Glutamatergic neuron (in vitro differentiated cells): ENCODE measurements around the gene FBXO46. TPM values are rescaled to one million over a fixed set of nuclear protein-coding genes. Genes with fewer than 3 reads are reported as not detected.
A peak's percentile ranks its signal among the peaks of the same experiment; 100 is the strongest.

Source experiments
- DNase-seq: peaks from one replicate; pipeline ENCODE4 v3.0.0; 2022
- H3K27ac Mint-ChIP-seq: one replicate; pipeline ENCODE4 v1.8.0; 2020; ENCODE audit warnings: mild to moderate bottlenecking, mixed read lengths, inconsistent platforms; ENCODE audit not compliant: unreplicated experiment
- H3K27me3 Mint-ChIP-seq: one replicate; pipeline ENCODE4 v1.8.0; 2020; ENCODE audit warnings: mild to moderate bottlenecking, moderate library complexity, mixed read lengths, inconsistent platforms; ENCODE audit not compliant: unreplicated experiment
- H3K36me3 Mint-ChIP-seq: one replicate; pipeline ENCODE4 v1.8.0; 2020; ENCODE audit warnings: mild to moderate bottlenecking, mixed read lengths, inconsistent platforms; ENCODE audit not compliant: unreplicated experiment
- H3K4me1 Mint-ChIP-seq: one replicate; pipeline ENCODE4 v1.8.0; 2020; ENCODE audit warnings: mild to moderate bottlenecking, low read depth, mixed read lengths, inconsistent platforms; ENCODE audit not compliant: unreplicated experiment
- H3K4me3 Mint-ChIP-seq: one replicate; pipeline ENCODE4 v1.8.0; 2020; ENCODE audit warnings: mild to moderate bottlenecking, mixed read lengths, inconsistent platforms; ENCODE audit not compliant: unreplicated experiment
- H3K9me3 Mint-ChIP-seq: one replicate; pipeline ENCODE4 v1.8.0; 2020; ENCODE audit warnings: mild to moderate bottlenecking, moderate library complexity, mixed read lengths, inconsistent platforms; ENCODE audit not compliant: unreplicated experiment
- CTCF ChIP-seq: fragments of 200-600 bp; sonication (generic); IDR thresholded peaks from one replicate; pipeline ENCODE4 v1.5.0; 2021; ENCODE audit not compliant: partially characterized antibody, unreplicated experiment
- long read RNA-seq: library from polyadenylated mRNA; unstranded; transcript quantifications from one replicate; pipeline ENCODE4 v2.0.0, GENCODE V29; 2020; ENCODE audit not compliant: unreplicated experiment
- total RNA-seq: library from RNA; stranded (reverse); fragmentation: NEBNext Ultra II Directional; extraction: Animal tissue kit (Norgen Biotek cat#: 25700); gene quantifications from one replicate; pipeline ENCODE4 v1.2.1, GENCODE V29; 2021; ENCODE audit not compliant: unreplicated experiment

FBXO46 gene
- total RNA-seq = 20.4 TPM
- long read RNA-seq, partial matches to known transcripts = 0 of 1 reads
- long read RNA-seq, other reads (novel, unspliced or antisense) = 1 of 1 reads

GRCh38 chr19:45730368-45731288 lies at the start of gene FBXO46:
FBXO46 (minus strand) TSS chr19:45730896; CDS start chr19:45713495, 17,401 bp downstream.
- H3K27me3 Mint-ChIP-seq = peaks cover 7% of the 10 kb centered on the region
- no peaks in the 10 kb centered on the region for H3K9me3 Mint-ChIP-seq
- TF ChIP-seq CTCF = no peak
- no peaks in the 10 kb centered on the region for H3K36me3 Mint-ChIP-seq
- peaks cover 5% of the 10 kb centered on the region for H3K4me1 Mint-ChIP-seq
- peak within 1 kb of the TSS; percentile 96 for H3K4me3 Mint-ChIP-seq
- H3K27ac Mint-ChIP-seq = peak within 1 kb of the TSS; percentile 77
- peak; percentile 95 for DNase-seq

GRCh38 chr19:45780146-45780447 lies 49.4 kb upstream of the FBXO46 start:
- Mint-ChIP-seq H3K9me3 (peaks cover 3% of the 10 kb centered on the region), H3K4me1 (peaks cover 12% of the 10 kb centered on the region), H3K36me3 (no peaks in the 10 kb centered on the region), H3K4me3 (no peak overlapping the region), H3K27ac (no peak overlapping the region), H3K27me3 (peaks cover 10% of the 10 kb centered on the region)
- DNase-seq = no peak
- no peak for TF ChIP-seq CTCF

GRCh38 chr19:45779231-45780145 lies 48.8 kb upstream of the FBXO46 start:
- Mint-ChIP-seq H3K27ac (no peak overlapping the region), H3K27me3 (peaks cover 10% of the 10 kb centered on the region), H3K4me1 (peaks cover 12% of the 10 kb centered on the region), H3K9me3 (peaks cover 3% of the 10 kb centered on the region), H3K4me3 (peak overlapping the region; percentile 91), H3K36me3 (no peaks in the 10 kb centered on the region)
- peak; percentile 94 for DNase-seq
- TF ChIP-seq CTCF = peak; percentile 74

GRCh38 chr19:45778010-45778661 lies 47.4 kb upstream of the FBXO46 start:
- Mint-ChIP-seq H3K36me3 (no peaks in the 10 kb centered on the region), H3K4me1 (peaks cover 7% of the 10 kb centered on the region), H3K9me3 (peaks cover 3% of the 10 kb centered on the region), H3K4me3 (peak overlapping the region; percentile 91), H3K27me3 (peaks cover 12% of the 10 kb centered on the region), H3K27ac (no peak overlapping the region)
- no peak for DNase-seq
- no peak for TF ChIP-seq CTCF
